ENCODE data around the gene BST2.

BST2 gene

GRCh38 chr19:17353386-17353785 lies 52.0 kb downstream of the BST2 start:
- no peak overlapping the region for H3K4me3 ChIP-seq (ENCODE audit: low read depth, low read length)
- no peak for DNase-seq (ENCODE audit: low read depth)
- TF ChIP-seq, protein P1, sequence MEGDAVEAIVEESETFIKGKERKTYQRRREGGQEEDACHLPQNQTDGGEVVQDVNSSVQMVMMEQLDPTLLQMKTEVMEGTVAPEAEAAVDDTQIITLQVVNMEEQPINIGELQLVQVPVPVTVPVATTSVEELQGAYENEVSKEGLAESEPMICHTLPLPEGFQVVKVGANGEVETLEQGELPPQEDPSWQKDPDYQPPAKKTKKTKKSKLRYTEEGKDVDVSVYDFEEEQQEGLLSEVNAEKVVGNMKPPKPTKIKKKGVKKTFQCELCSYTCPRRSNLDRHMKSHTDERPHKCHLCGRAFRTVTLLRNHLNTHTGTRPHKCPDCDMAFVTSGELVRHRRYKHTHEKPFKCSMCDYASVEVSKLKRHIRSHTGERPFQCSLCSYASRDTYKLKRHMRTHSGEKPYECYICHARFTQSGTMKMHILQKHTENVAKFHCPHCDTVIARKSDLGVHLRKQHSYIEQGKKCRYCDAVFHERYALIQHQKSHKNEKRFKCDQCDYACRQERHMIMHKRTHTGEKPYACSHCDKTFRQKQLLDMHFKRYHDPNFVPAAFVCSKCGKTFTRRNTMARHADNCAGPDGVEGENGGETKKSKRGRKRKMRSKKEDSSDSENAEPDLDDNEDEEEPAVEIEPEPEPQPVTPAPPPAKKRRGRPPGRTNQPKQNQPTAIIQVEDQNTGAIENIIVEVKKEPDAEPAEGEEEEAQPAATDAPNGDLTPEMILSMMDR (conservative IDR thresholded peaks at IDR 0.05; ENCODE audit: low read depth, low read length): no peak

Measured in choroid plexus epithelial cell (primary cell).